PFSK-1 (cell line): ENCODE measurements around the gene SYCE3.

Source experiments
- POLR2AphosphoS5 ChIP-seq: IDR thresholded peaks from 2 replicates; pipeline ENCODE4 v1.6.1; 2012; ENCODE audit warnings: low read depth, mild to moderate bottlenecking, control low read depth, low read length, moderate library complexity
- REST ChIP-seq, 2 experiments: IDR thresholded peaks; 2 replicates each; pipeline versions ENCODE4 v1.6.1 to v1.8.0; 2011 to 2012; ENCODE audit warnings: low read depth in 2 of 2, low read length in 2 of 2, control low read depth in 1 of 2, inconsistent platforms in 1 of 2, mild to moderate bottlenecking in 1 of 2, moderate library complexity in 1 of 2; ENCODE audit not compliant: insufficient read depth in 1 of 2
- TAF1 ChIP-seq: IDR thresholded peaks from 2 replicates; pipeline ENCODE4 v1.6.1; 2012; ENCODE audit warnings: low read length, control low read depth, borderline replicate concordance; ENCODE audit not compliant: insufficient read depth

DNA sequence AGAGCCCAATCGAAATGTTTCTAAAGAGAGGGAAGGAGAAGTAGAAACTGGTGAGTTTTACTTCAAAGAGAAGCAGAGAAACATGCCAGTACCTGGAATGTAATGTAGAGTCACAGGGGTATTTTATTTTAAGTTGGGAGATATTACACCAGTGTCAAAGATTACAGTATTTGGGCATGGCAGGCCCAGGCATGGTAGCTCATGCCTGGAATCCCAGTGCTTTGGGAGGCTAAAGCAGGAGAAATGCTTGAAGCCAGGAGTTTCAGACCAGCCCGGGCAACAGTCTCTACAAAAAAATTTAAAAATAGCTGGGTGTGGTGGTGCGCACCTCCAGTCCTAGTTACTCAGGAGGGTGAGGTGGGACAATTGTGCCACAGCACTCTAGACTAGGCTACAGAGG lies 2.7 kb downstream of the SYCE3 start:
- TF ChIP-seq REST (IDR thresholded peaks at IDR 0.05; ENCODE audit: insufficient read depth in 1 of 2, low read depth in 2 of 2, low read length in 2 of 2) = no peak
- no peak for TF ChIP-seq TAF1
- no peak for TF ChIP-seq POLR2AphosphoS5
